Endothelial cell of umbilical vein (primary cell): ENCODE measurements around the gene SLC24A3. TPM values are rescaled to one million over a fixed set of nuclear protein-coding genes. Genes with fewer than 3 reads are reported as not detected.

Experiments used
- BruUV-seq: library from RNA; stranded (reverse); fragments of 400-500 nt; replicated peaks from 2 replicates; lab custom pipeline; 2021; lab: Mats Ljungman, UMichigan
- CTCF ChIA-PET: fragments of 300-600, 350-600 bp; sonication (Branson Sonifier 250); formaldehyde crosslinking; loops from one replicate; lab custom pipeline; 2021; ENCODE audit warnings: antibody characterized with exemption, inconsistent platforms; lab: Charles Lee
- POLR2A ChIA-PET: fragments of 300-600, 350-600 bp; sonication (Branson Sonifier 250); formaldehyde crosslinking; loops from one replicate; lab custom pipeline; 2021; ENCODE audit warnings: antibody characterized with exemption, inconsistent platforms; lab: Charles Lee
- DNase-seq: peaks from one replicate; pipeline ENCODE4 v3.0.0-alpha.2; 2011; ENCODE audit warnings: low read depth, low spot score
- FAIRE-seq: peaks from 2 replicates; lab custom pipeline; 2011; peaks lifted over from hg19 to GRCh38; lab: Jason Lieb, UNC
- H2AFZ ChIP-seq: 2 replicates; pipeline ENCODE4 v1.6.0; 2012; ENCODE audit warnings: low read depth, low read length, control low read depth, inconsistent platforms
- H3K27ac ChIP-seq: 2 replicates; pipeline ENCODE4 v1.5.1; 2011; ENCODE audit warnings: low read depth, mild to moderate bottlenecking, control low read depth, low read length, moderate library complexity; ENCODE audit not compliant: insufficient read depth
- H3K27me3 ChIP-seq, 2 experiments: 2 replicates each; pipeline versions ENCODE4 v1.6.0 to v1.6.1; 2011; ENCODE audit warnings: low read length in 2 of 2, mixed read lengths in 1 of 2; ENCODE audit not compliant: control insufficient read depth in 2 of 2, insufficient read depth in 2 of 2
- H3K36me3 ChIP-seq, 2 experiments: 2 replicates in 1 of 2; 3 replicates in 1 of 2; pipeline ENCODE4 v1.5.1; 2011; ENCODE audit warnings: low read length in 2 of 2, mild to moderate bottlenecking in 1 of 2, moderate library complexity in 1 of 2; ENCODE audit not compliant: control insufficient read depth in 2 of 2, insufficient read depth in 2 of 2; ENCODE audit errors: extremely low read depth in 1 of 2
- H3K4me1 ChIP-seq: 3 replicates; pipeline ENCODE4 v1.5.1; 2011; ENCODE audit warnings: mild to moderate bottlenecking, low read length; ENCODE audit not compliant: control insufficient read depth, insufficient read depth; ENCODE audit errors: extremely low read depth
- H3K4me2 ChIP-seq: 2 replicates; pipeline ENCODE4 v1.6.1; 2011; ENCODE audit warnings: low read length, control low read depth, mixed read lengths; ENCODE audit not compliant: insufficient read depth
- H3K4me3 ChIP-seq, 3 experiments: fragments of 200-600 bp in 1 of 3; sonication (generic), shearing (Covaris generic) in 1 of 3; replicated peaks in 1 of 3; 2 replicates each; pipeline ENCODE4 v1.5.1; 2011 to 2016; ENCODE audit warnings: control low read depth in 3 of 3, low read length in 3 of 3, mild to moderate bottlenecking in 2 of 3, inconsistent platforms in 1 of 3, low read depth in 1 of 3, moderate library complexity in 1 of 3; ENCODE audit not compliant: insufficient read depth in 1 of 3
- H3K79me2 ChIP-seq: 2 replicates; pipeline ENCODE4 v1.6.0; 2012; ENCODE audit warnings: low read length, inconsistent platforms; ENCODE audit not compliant: control insufficient read depth, insufficient read depth
- H3K9ac ChIP-seq: replicated peaks from 2 replicates; pipeline ENCODE3; 2011; ENCODE audit warnings: low read length, control low read depth; ENCODE audit not compliant: insufficient read depth; ENCODE audit errors: extremely low read depth
- H3K9me1 ChIP-seq: replicated peaks from 3 replicates; pipeline ENCODE4 v1.6.0; 2011; ENCODE audit warnings: mild to moderate bottlenecking, low read length; ENCODE audit not compliant: control insufficient read depth, insufficient read depth; ENCODE audit errors: extremely low read depth
- H3K9me3 ChIP-seq: replicated peaks from 2 replicates; pipeline ENCODE4 v1.5.1; 2012; ENCODE audit warnings: low read length, inconsistent platforms; ENCODE audit not compliant: control insufficient read depth, insufficient read depth
- H4K20me1 ChIP-seq: replicated peaks from 2 replicates; pipeline ENCODE3; 2011; ENCODE audit warnings: mild to moderate bottlenecking, low read length; ENCODE audit not compliant: control insufficient read depth, insufficient read depth; ENCODE audit errors: extremely low read depth
- CTCF ChIP-seq, 2 donors: IDR thresholded peaks; 1 replicate in 1 of 2; 2 replicates in 1 of 2; pipeline ENCODE4 v1.5.1; 2011; ENCODE audit warnings: low read length in 2 of 2, mild to moderate bottlenecking in 2 of 2, moderate library complexity in 2 of 2, control low read depth in 1 of 2, inconsistent platforms in 1 of 2, low read depth in 1 of 2; ENCODE audit not compliant: insufficient read depth in 1 of 2; ENCODE audit errors: extremely low read depth in 1 of 2
- EZH2 ChIP-seq: IDR thresholded peaks from 2 replicates; pipeline ENCODE4 v1.6.1; 2012; ENCODE audit warnings: borderline replicate concordance, low read depth, mild to moderate bottlenecking, moderate library complexity, low read length, inconsistent platforms; ENCODE audit not compliant: severe bottlenecking
- FOS ChIP-seq: IDR thresholded peaks from 2 replicates; pipeline ENCODE4 v1.6.1; 2011; ENCODE audit warnings: mild to moderate bottlenecking, low read length, moderate library complexity, borderline replicate concordance; ENCODE audit not compliant: insufficient read depth
- GATA2 ChIP-seq: IDR thresholded peaks from 2 replicates; pipeline ENCODE4 v1.7.0; 2011; ENCODE audit warnings: low read depth, mild to moderate bottlenecking, moderate library complexity, mixed read lengths, low read length; ENCODE audit not compliant: insufficient read length, insufficient read depth
- JUN ChIP-seq: IDR thresholded peaks from 2 replicates; pipeline ENCODE4 v1.6.1; 2011; ENCODE audit warnings: borderline replicate concordance, low read depth; ENCODE audit not compliant: insufficient read length, insufficient read depth
- MAX ChIP-seq: IDR thresholded peaks from 2 replicates; pipeline ENCODE4 v1.6.1; 2011; ENCODE audit not compliant: insufficient read depth, insufficient read length
- MYC ChIP-seq: IDR thresholded peaks from one replicate; pipeline ENCODE4 v1.6.1; 2011; ENCODE audit warnings: mild to moderate bottlenecking, low read depth, low read length
- POLR2A ChIP-seq: IDR thresholded peaks from 2 replicates; pipeline ENCODE4 v1.6.1; 2012; ENCODE audit warnings: low read depth, mild to moderate bottlenecking, control low read depth, low read length
- POLR2AphosphoS5 ChIP-seq: IDR thresholded peaks from 2 replicates; pipeline ENCODE4 v1.6.1; 2012; ENCODE audit warnings: low read depth, mild to moderate bottlenecking, control low read depth, low read length, moderate library complexity; ENCODE audit not compliant: insufficient read depth
- dilution Hi-C: fragments of 300-500 bp; cut with MboI; formaldehyde crosslinking; loops from one replicate; pipeline ENCODE4 v1.15.0; 2019; ENCODE audit warnings: low sequenced_read_pairs; ENCODE audit not compliant: extremely low pct_ligation_motif_present
- intact Hi-C: fragments of 100-400 bp; cut with micrococcal nuclease; formaldehyde crosslinking; loops from one replicate; pipeline ENCODE4 v1.10.0; 2022
- polyA plus RNA-seq, 4 experiments: library from polyadenylated mRNA; depleted of rRNA in 3 of 4; stranded (reverse) in 3 of 4; unstranded in 1 of 4; fragments of >200 nt; gene quantifications; 2 replicates each; pipeline versions ENCODE4 v1.2.1 to v1.2.3, GENCODE V29; 2011 to 2012; ENCODE audit warnings: missing spikeins in 1 of 4
- total RNA-seq: library from RNA; stranded (reverse); gene quantifications from 2 replicates; pipeline ENCODE4 v1.2.3, GENCODE V29; 2021

The SLC24A3 gene
- total and polyA plus RNA-seq, 2 donors (not counting 3 experiments of a cell fraction or from before 2014, with no cell fraction given), result not detected

GRCh38 chr20:19207541-19207940 lies 4.9 kb upstream of the SLC24A3 start:
- Histone ChIP-seq H3K27ac (no peak overlapping the region), H3K4me3 (no peak overlapping the region), H3K36me3 (no peaks in the 10 kb centered on the region), H3K9me1 (no peaks in the 10 kb centered on the region), H3K9ac (no peak overlapping the region), H3K27me3 (peaks cover 10 to 12% of the 10 kb centered on the region in 2 experiments), H4K20me1 (no peaks in the 10 kb centered on the region), H3K4me1 (no peaks in the 10 kb centered on the region), H2AFZ (no peak overlapping the region), H3K79me2 (no peaks in the 10 kb centered on the region), H3K9me3 (no peaks in the 10 kb centered on the region), H3K4me2 (no peak overlapping the region)
- no peak for TF ChIP-seq FOS
- no peak for TF ChIP-seq MAX
- no peak for TF ChIP-seq POLR2A
- no peak for TF ChIP-seq JUN
- no peak for TF ChIP-seq MYC
- no peak for TF ChIP-seq EZH2
- no peak for TF ChIP-seq CTCF (IDR thresholded peaks at IDR 0.05; ENCODE audit: extremely low read depth in 1 of 2, insufficient read depth in 1 of 2, low read depth in 1 of 2, low read length in 2 of 2)
- no peak for TF ChIP-seq GATA2
- TF ChIP-seq POLR2AphosphoS5, result no peak
- POLR2A ChIA-PET, result no interaction called here
- DNase-seq, result no peak
- dilution Hi-C loops (no loop called here), intact Hi-C loops (loop anchor here (5.0 to 10.0 kb wide), 2 partner anchors 573 to 795 kb away; no protein-coding TSS in a partner anchor)
- no TSS peak for BruUV-seq
- CTCF ChIA-PET, result interaction anchor here (1.2 to 3.4 kb wide), 6 partner anchors 9 to 575 kb away, joined by 3 to 52 read pairs (median 5); no protein-coding TSS in a partner anchor
- no peak for FAIRE-seq
